ENCODE data around the gene FSCN2.

GRCh38 chr17:81526662-81527571 is 1.3 kb upstream of the FSCN2 start:
- TF ChIP-seq, protein P1, sequence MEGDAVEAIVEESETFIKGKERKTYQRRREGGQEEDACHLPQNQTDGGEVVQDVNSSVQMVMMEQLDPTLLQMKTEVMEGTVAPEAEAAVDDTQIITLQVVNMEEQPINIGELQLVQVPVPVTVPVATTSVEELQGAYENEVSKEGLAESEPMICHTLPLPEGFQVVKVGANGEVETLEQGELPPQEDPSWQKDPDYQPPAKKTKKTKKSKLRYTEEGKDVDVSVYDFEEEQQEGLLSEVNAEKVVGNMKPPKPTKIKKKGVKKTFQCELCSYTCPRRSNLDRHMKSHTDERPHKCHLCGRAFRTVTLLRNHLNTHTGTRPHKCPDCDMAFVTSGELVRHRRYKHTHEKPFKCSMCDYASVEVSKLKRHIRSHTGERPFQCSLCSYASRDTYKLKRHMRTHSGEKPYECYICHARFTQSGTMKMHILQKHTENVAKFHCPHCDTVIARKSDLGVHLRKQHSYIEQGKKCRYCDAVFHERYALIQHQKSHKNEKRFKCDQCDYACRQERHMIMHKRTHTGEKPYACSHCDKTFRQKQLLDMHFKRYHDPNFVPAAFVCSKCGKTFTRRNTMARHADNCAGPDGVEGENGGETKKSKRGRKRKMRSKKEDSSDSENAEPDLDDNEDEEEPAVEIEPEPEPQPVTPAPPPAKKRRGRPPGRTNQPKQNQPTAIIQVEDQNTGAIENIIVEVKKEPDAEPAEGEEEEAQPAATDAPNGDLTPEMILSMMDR (IDR thresholded peaks at IDR 0.05), result no peak
- TF ChIP-seq POLR2A (IDR thresholded peaks at IDR 0.05), result no peak
